A549 treated with ZK216348 at 1 μM for 4 hours (cell line): ENCODE data around the gene ZNF570. TPM values are rescaled to one million over a fixed set of nuclear protein-coding genes. Genes with fewer than 3 reads are reported as not detected.

Experiments
- total RNA-seq: library from RNA; stranded (reverse); fragments of 200-300 nt; extraction: Qiagen RNA extraction; gene quantifications from 5 replicates; pipeline ENCODE4 v1.2.3, GENCODE V29; 2022; ENCODE audit warnings: low read depth

The ZNF570 gene
- 2.9 to 4.5 TPM (median 3.2 TPM) in 5 replicates for total RNA-seq

DNA sequence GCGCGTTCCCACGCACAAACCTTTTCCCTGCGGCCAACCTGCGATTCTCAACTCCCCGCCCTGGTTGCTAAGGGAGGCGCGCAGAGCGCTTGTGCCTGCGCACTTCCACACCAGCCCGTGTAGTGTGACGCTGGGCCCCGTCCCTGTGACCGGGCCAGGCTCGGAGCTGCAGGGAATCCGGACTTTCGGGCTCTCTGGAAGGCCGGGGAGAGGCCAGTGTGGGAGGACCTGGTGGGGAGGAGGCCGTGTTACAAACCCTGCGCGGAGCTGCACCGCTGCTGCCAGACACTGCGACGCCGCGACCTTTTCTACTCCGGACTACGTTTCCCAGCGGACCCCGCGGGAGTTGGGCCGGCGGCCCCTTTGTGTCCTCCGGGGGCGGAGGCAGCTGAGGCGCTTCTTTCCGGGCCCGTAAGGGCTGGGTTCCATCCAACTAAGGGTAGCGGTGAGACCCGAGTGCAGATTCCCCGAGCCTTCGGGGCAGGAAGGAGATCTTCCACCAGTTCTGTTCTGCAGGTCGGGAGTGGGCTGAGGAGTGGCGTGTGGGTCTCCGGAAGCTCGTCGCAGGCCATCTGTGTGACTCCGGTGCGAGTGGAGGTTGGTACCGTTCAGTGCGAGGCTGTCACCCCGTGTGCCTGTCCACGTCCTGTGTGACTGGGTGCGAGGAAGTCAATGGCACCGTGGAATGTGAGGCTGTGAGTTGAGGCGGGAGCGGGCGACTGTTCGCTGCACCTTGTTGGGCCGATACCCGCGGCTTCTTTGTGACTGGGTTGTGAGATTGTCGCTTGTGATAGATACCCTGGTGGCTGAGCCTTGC, at the start of gene ZNF570:
ZNF570 (plus strand) TSS at position 396 of the 817 bp plus-strand sequence. CDS start 999 bp downstream, outside the sequence.

DNA sequence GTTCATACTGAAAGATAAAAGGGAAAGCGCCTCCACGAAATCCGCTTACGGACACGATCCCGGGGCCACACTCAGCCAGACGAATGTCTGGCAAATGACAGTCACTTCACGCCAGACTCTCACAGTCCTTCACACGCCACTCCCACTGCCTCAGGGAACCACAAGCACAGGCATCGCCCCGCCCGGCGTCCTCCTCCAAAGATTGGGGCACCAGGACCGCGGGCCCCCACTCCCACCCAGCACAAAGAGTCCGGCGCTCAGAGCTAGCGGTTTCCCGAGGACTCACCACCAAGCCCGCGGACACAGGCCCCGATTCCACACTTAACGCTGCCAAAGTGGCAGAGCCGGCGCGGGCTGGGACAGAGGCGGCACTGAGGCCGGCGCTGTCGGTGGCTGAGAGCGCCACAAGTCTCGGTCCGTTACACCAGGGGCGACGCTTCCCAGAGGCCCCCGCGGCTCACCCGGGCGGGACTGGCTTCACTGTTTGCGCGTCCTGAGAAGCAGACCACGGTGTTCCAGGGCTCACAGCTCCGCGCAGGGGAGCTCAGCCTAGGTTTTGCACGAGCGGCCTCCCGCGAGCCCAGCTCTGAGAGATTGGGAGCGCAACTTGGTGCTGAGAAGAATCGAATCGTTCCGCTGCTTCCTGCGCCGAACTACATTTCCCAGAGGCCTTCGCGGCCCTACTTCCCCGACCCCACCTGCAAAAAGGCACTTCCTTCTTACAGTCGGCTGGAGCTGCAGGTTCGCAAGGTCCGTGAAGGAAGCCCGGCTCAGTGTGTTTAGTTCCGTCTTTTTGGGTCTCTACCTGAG, 2.2 kb upstream of the ZNF570 start, which contains the start of gene ZNF569:
ZNF569 (minus strand) TSS at position 647 of the 810 bp plus-strand sequence. CDS start 22,523 bp downstream, outside the sequence.

DNA sequence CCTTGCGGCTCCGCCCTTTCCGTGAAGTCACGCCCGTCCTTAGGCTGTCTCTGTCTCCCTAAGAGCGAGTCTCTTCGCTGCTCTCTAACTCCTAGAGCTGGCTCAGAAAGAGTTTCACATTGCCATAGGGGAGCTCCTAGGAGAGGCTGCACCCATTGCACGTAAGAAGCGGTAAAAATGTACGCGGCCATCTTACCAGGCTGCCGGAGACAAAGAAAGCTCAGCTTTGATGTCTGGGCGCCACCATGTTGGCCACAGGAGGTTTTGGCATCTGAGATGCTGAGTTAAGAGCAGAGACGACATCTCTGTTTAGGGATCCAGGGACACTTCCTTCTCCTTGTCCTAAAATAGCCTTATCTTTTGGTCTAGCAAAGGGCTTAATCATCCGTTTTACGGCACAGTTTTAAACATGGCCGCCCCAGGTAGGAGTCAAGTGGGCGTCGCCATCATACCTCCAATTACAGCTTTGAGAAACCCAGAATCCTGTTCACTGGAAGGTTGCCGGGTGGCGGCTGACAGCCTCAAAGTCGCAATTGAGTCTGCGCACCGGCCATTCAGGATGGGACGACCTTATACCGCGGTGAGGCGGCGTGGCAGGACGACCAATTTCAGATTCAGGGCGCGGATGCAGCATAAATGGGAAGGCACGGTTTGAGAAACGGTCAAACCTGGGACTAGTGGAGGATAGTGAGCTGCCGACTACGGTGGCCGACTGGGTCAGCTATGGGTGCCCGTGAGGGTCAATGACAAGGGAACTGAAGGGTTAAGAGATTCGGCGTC, 37.4 kb downstream of the ZNF570 start, which contains the start of gene ZNF793:
ZNF793 (plus strand) TSS at position 553 of the 780 bp plus-strand sequence. CDS start 16,501 bp downstream, outside the sequence.

Other genes with a start within 250 kb of the ZNF570 start
- gene ZNF527, start 98.3 kb upstream of the ZNF570 start, total RNA-seq: 1.6 to 3.7 TPM (median 3.3 TPM) in 5 replicates
- gene ZNF569, start 1.9 kb upstream of the ZNF570 start, total RNA-seq: 4.0 to 5.9 TPM (median 4.4 TPM) in 5 replicates
- 0.16 TPM in 1 of 5 replicates, not detected in the others for gene ZNF793, start 37.6 kb downstream of the ZNF570 start, total RNA-seq
- 0.76 to 2.0 TPM (median 0.99 TPM) in 5 replicates for gene ZNF571, start 125.4 kb downstream of the ZNF570 start, total RNA-seq
- gene ZNF540, start 125.5 kb downstream of the ZNF570 start, total RNA-seq: 0.14 TPM in 2 of 5 replicates, not detected in the others
- gene ZFP30, start 186.1 kb downstream of the ZNF570 start, total RNA-seq: 6.3 to 9.3 TPM (median 8.0 TPM) in 5 replicates